WTC11 (cell line): ENCODE results near the gene KCNJ6.

Experiments used
- MYBL2 ChIP-seq: sonication (generic); formaldehyde crosslinking; IDR thresholded peaks from 2 replicates; pipeline ENCODE4 v1.8.1; 2023; ENCODE audit warnings: mild to moderate bottlenecking, moderate library complexity, missing genetic modification reagents
- NFYB ChIP-seq: sonication (generic); formaldehyde crosslinking; conservative IDR thresholded peaks from 2 replicates; pipeline ENCODE4 v1.8.0; 2022; ENCODE audit warnings: low read depth, missing genetic modification reagents
- NR1H2 ChIP-seq: sonication (generic); formaldehyde crosslinking; IDR thresholded peaks from 2 replicates; pipeline ENCODE4 v1.9.0; 2021; ENCODE audit warnings: mild to moderate bottlenecking, moderate library complexity, missing genetic modification reagents
- SP1 ChIP-seq: sonication (generic); formaldehyde crosslinking; conservative IDR thresholded peaks from 2 replicates; pipeline ENCODE4 v1.8.1; 2022; ENCODE audit warnings: missing genetic modification reagents
- ZNF232 ChIP-seq: sonication (generic); formaldehyde crosslinking; IDR thresholded peaks from 2 replicates; pipeline ENCODE4 v1.8.0; 2022; ENCODE audit warnings: mild to moderate bottlenecking, missing genetic modification reagents
- ZNF263 ChIP-seq: sonication (generic); formaldehyde crosslinking; IDR thresholded peaks from 2 replicates; pipeline ENCODE4 v1.8.1; 2022; ENCODE audit warnings: low read depth, mild to moderate bottlenecking, moderate library complexity, missing genetic modification reagents
- ZNF423 ChIP-seq: fragments of 250-450 bp; sonication (Bioruptor Pico); IDR thresholded peaks from 2 replicates; pipeline ENCODE4 v2.1.2; 2022; ENCODE audit warnings: mild to moderate bottlenecking, moderate library complexity
- TF ChIP-seq, protein P1 (sequence below): sonication (generic); formaldehyde crosslinking; IDR thresholded peaks from 2 replicates; pipeline ENCODE4 v1.8.0; 2022; ENCODE audit warnings: mild to moderate bottlenecking, missing genetic modification reagents
- TF ChIP-seq, protein P2 (sequence below): sonication (generic); formaldehyde crosslinking; IDR thresholded peaks from 2 replicates; pipeline ENCODE4 v1.8.1; 2023; ENCODE audit warnings: mild to moderate bottlenecking, moderate library complexity, missing genetic modification reagents
- TF ChIP-seq, protein P3 (sequence below): fragments of 200-600 bp; IDR thresholded peaks from 2 replicates; pipeline ENCODE4 v1.8.0; 2022; ENCODE audit warnings: antibody characterized with exemption
- TF ChIP-seq, protein P4 (sequence below): sonication (generic); formaldehyde crosslinking; IDR thresholded peaks from 2 replicates; pipeline ENCODE4 v1.8.1; 2022; ENCODE audit warnings: low read depth, missing genetic modification reagents, borderline replicate concordance

DNA sequence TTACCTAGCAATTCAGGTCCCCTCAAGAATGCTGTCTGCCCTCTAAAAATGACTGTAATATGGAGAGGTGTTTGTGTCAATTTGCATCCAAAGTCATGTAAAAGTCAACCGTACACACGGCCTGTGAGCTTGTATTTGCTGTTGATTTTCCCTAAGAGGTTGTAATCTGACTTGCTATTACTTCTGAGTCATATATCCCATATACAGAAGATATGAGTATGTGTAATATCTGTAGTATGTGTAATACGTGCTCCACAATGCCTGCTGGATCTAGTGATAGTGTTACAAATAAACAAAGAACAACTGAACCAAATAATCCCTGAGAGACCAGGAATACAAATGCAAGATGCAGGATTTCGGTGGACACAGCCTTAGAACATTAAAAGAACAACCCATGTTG, 1.4 kb upstream of the KCNJ6 start:
- TF ChIP-seq NR1H2 (CRISPR knock-in tag) (no peak), NFYB (CRISPR knock-in tag) (no peak), ZNF423 (CRISPR knock-in tag) (no peak), SP1 (CRISPR knock-in tag) (no peak), MYBL2 (CRISPR knock-in tag) (no peak), ZNF263 (CRISPR knock-in tag) (no peak), ZNF232 (CRISPR knock-in tag) (no peak)
- TF ChIP-seq, protein P1, sequence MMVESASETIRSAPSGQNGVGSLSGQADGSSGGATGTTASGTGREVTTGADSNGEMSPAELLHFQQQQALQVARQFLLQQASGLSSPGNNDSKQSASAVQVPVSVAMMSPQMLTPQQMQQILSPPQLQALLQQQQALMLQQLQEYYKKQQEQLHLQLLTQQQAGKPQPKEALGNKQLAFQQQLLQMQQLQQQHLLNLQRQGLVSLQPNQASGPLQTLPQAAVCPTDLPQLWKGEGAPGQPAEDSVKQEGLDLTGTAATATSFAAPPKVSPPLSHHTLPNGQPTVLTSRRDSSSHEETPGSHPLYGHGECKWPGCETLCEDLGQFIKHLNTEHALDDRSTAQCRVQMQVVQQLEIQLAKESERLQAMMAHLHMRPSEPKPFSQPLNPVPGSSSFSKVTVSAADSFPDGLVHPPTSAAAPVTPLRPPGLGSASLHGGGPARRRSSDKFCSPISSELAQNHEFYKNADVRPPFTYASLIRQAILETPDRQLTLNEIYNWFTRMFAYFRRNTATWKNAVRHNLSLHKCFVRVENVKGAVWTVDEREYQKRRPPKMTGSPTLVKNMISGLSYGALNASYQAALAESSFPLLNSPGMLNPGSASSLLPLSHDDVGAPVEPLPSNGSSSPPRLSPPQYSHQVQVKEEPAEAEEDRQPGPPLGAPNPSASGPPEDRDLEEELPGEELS: no peak
- TF ChIP-seq, protein P2, sequence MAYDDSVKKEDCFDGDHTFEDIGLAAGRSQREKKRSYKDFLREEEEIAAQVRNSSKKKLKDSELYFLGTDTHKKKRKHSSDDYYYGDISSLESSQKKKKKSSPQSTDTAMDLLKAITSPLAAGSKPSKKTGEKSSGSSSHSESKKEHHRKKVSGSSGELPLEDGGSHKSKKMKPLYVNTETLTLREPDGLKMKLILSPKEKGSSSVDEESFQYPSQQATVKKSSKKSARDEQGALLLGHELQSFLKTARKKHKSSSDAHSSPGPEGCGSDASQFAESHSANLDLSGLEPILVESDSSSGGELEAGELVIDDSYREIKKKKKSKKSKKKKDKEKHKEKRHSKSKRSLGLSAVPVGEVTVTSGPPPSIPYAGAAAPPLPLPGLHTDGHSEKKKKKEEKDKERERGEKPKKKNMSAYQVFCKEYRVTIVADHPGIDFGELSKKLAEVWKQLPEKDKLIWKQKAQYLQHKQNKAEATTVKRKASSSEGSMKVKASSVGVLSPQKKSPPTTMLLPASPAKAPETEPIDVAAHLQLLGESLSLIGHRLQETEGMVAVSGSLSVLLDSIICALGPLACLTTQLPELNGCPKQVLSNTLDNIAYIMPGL (CRISPR knock-in tag): no peak
- TF ChIP-seq, protein P3, sequence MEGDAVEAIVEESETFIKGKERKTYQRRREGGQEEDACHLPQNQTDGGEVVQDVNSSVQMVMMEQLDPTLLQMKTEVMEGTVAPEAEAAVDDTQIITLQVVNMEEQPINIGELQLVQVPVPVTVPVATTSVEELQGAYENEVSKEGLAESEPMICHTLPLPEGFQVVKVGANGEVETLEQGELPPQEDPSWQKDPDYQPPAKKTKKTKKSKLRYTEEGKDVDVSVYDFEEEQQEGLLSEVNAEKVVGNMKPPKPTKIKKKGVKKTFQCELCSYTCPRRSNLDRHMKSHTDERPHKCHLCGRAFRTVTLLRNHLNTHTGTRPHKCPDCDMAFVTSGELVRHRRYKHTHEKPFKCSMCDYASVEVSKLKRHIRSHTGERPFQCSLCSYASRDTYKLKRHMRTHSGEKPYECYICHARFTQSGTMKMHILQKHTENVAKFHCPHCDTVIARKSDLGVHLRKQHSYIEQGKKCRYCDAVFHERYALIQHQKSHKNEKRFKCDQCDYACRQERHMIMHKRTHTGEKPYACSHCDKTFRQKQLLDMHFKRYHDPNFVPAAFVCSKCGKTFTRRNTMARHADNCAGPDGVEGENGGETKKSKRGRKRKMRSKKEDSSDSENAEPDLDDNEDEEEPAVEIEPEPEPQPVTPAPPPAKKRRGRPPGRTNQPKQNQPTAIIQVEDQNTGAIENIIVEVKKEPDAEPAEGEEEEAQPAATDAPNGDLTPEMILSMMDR: no peak
- TF ChIP-seq, protein P4, sequence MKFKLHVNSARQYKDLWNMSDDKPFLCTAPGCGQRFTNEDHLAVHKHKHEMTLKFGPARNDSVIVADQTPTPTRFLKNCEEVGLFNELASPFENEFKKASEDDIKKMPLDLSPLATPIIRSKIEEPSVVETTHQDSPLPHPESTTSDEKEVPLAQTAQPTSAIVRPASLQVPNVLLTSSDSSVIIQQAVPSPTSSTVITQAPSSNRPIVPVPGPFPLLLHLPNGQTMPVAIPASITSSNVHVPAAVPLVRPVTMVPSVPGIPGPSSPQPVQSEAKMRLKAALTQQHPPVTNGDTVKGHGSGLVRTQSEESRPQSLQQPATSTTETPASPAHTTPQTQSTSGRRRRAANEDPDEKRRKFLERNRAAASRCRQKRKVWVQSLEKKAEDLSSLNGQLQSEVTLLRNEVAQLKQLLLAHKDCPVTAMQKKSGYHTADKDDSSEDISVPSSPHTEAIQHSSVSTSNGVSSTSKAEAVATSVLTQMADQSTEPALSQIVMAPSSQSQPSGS (CRISPR knock-in tag): no peak
